CD14-positive monocyte (primary cell): ENCODE measurements around the gene TMEM18. TPM values are rescaled to one million over a fixed set of nuclear protein-coding genes. Genes with fewer than 3 reads are reported as not detected.

Experiments used
- DNase-seq, 3 donors: peaks; one replicate each; pipeline ENCODE4 v3.0.0-alpha.2; 2011 to 2022
- H2AFZ ChIP-seq: 2 replicates; pipeline ENCODE4 v1.6.0; 2012; ENCODE audit warnings: mild to moderate bottlenecking, low read depth, low read length, inconsistent platforms; ENCODE audit not compliant: insufficient read depth, poor library complexity, severe bottlenecking
- H3K27ac ChIP-seq, 2 donors: 1 replicate in 1 of 2; 2 replicates in 1 of 2; pipeline ENCODE4 v1.5.1; 2012 to 2013; ENCODE audit warnings: low read length in 2 of 2, control low read depth in 1 of 2, inconsistent platforms in 1 of 2, low read depth in 1 of 2, mild to moderate bottlenecking in 1 of 2
- H3K27me3 ChIP-seq, 2 donors: one replicate each; pipeline versions ENCODE4 v1.6.0 to v1.6.1; 2011 to 2013; ENCODE audit warnings: low read length in 2 of 2; ENCODE audit not compliant: control insufficient read depth in 2 of 2, insufficient read depth in 2 of 2
- H3K36me3 ChIP-seq, 2 donors: replicated peaks in 1 of 2; 1 replicate in 1 of 2; 2 replicates in 1 of 2; pipeline versions ENCODE4 v1.5.1 to v1.6.1; 2012 to 2013; ENCODE audit warnings: low read length in 2 of 2, control low read depth in 1 of 2, inconsistent platforms in 1 of 2, mild to moderate bottlenecking in 1 of 2; ENCODE audit not compliant: insufficient read depth in 2 of 2, control insufficient read depth in 1 of 2
- H3K4me1 ChIP-seq, 2 donors: 1 replicate in 1 of 2; 2 replicates in 1 of 2; pipeline versions ENCODE4 v1.5.1 to v1.6.1; 2012 to 2013; ENCODE audit warnings: low read length in 2 of 2, control low read depth in 1 of 2, inconsistent platforms in 1 of 2, mild to moderate bottlenecking in 1 of 2, moderate library complexity in 1 of 2; ENCODE audit not compliant: insufficient read depth in 2 of 2, control insufficient read depth in 1 of 2
- H3K4me2 ChIP-seq: replicated peaks from 2 replicates; pipeline ENCODE3; 2012; ENCODE audit warnings: low read length, moderate library complexity, mild to moderate bottlenecking; ENCODE audit not compliant: poor library complexity, severe bottlenecking; ENCODE audit errors: extremely low read depth
- H3K4me3 ChIP-seq, 3 experiments: fragments of 200-600 bp in 1 of 3; sonication (generic) in 1 of 3; replicated peaks in 1 of 3; 1 replicate in 2 of 3; 2 replicates in 1 of 3; pipeline ENCODE4 v1.5.1; 2011 to 2013; ENCODE audit warnings: low read length in 3 of 3, mild to moderate bottlenecking in 3 of 3, control low read depth in 2 of 3, low read depth in 2 of 3, inconsistent platforms in 1 of 3, moderate library complexity in 1 of 3
- H3K79me2 ChIP-seq: 2 replicates; pipeline ENCODE4 v1.6.0; 2012; ENCODE audit warnings: mild to moderate bottlenecking, control low read depth, inconsistent platforms, low read length, moderate library complexity; ENCODE audit not compliant: insufficient read depth
- H3K9ac ChIP-seq: 2 replicates; pipeline ENCODE4 v1.6.0; 2017; ENCODE audit warnings: low read length, mild to moderate bottlenecking; ENCODE audit not compliant: insufficient read depth, poor library complexity, severe bottlenecking
- H3K9me3 ChIP-seq, 2 donors: replicated peaks in 1 of 2; 1 replicate in 1 of 2; 2 replicates in 1 of 2; pipeline versions ENCODE4 v1.5.1 to v1.6.1; 2012 to 2013; ENCODE audit warnings: low read length in 2 of 2, control low read depth in 1 of 2; ENCODE audit not compliant: control insufficient read depth in 1 of 2, insufficient read depth in 1 of 2
- H4K20me1 ChIP-seq: 2 replicates; pipeline ENCODE4 v1.6.0; 2012; ENCODE audit warnings: mild to moderate bottlenecking, low read length, control low read depth, moderate library complexity; ENCODE audit not compliant: insufficient read depth
- H3K27ac Mint-ChIP-seq, 7 donors: one replicate each; pipeline ENCODE4 v1.8.0; 2020; ENCODE audit warnings: mild to moderate bottlenecking in 7 of 7, mixed read lengths in 7 of 7, moderate library complexity in 6 of 7, inconsistent platforms in 2 of 7
- H3K27me3 Mint-ChIP-seq, 3 donors: one replicate each; pipeline ENCODE4 v1.8.0; 2021 to 2022; ENCODE audit warnings: low read depth in 3 of 3, mild to moderate bottlenecking in 3 of 3, mixed read lengths in 3 of 3, moderate library complexity in 3 of 3, inconsistent platforms in 1 of 3
- H3K36me3 Mint-ChIP-seq, 2 donors: one replicate each; pipeline ENCODE4 v1.8.0; 2020; ENCODE audit warnings: mixed read lengths in 2 of 2, inconsistent platforms in 1 of 2, mild to moderate bottlenecking in 1 of 2
- H3K4me1 Mint-ChIP-seq: one replicate; pipeline ENCODE4 v1.8.0; 2020; ENCODE audit warnings: mild to moderate bottlenecking, mixed read lengths
- H3K4me3 Mint-ChIP-seq, 2 donors: one replicate each; pipeline ENCODE4 v1.8.0; 2020; ENCODE audit warnings: mild to moderate bottlenecking in 2 of 2, mixed read lengths in 2 of 2, moderate library complexity in 1 of 2
- H3K9me3 Mint-ChIP-seq, 7 donors: one replicate each; pipeline ENCODE4 v1.8.0; 2020 to 2022; ENCODE audit warnings: mixed read lengths in 7 of 7, mild to moderate bottlenecking in 6 of 7, moderate library complexity in 6 of 7, inconsistent platforms in 2 of 7
- WGBS: methylation state at CpG from one replicate; pipeline ENCODE4 v1.1.5; 2013; ENCODE audit warnings: missing lambda C conversion rate; ENCODE audit not compliant: insufficient coverage; 5-methylcytosine and 5-hydroxymethylcytosine counted together
- intact Hi-C, 2 donors: fragments of 100-400 bp; cut with micrococcal nuclease; formaldehyde crosslinking; loops; one replicate each; pipeline versions ENCODE4 v1.15.0 to v1.15.1; 2023
- polyA plus RNA-seq, 3 donors: library from polyadenylated mRNA; depleted of rRNA in 1 of 3; unstranded in 2 of 3; stranded (reverse) in 1 of 3; fragments of 300-500 nt in 2 of 3; fragments of >200 nt in 1 of 3; fragmentation: Illumina TruSeq in 2 of 3; gene quantifications; 1 replicate in 2 of 3; 2 replicates in 1 of 3; pipeline ENCODE4 v1.2.3, GENCODE V29; 2012 to 2021
- TF ChIP-seq, protein P1 (sequence below): fragments of 200-600 bp; IDR thresholded peaks from one replicate; pipeline ENCODE4 v1.8.0; 2022; ENCODE audit warnings: antibody characterized with exemption, mild to moderate bottlenecking

The TMEM18 gene
- polyA plus RNA-seq, 3 donors: 9.3 to 23.5 (median 21.8) TPM

GRCh38 chr2:658426-658825 is 18.8 kb downstream of the TMEM18 start:
- Mint-ChIP-seq H3K9me3 (peaks cover 0 to 2% (median 1%) of the 10 kb centered on the region in 7 donors), H3K36me3 (peaks cover 0 to 2% of the 10 kb centered on the region in 2 donors), H3K4me3 (no peak overlapping the region), H3K27me3 (peaks cover 1 to 10% (median 6%) of the 10 kb centered on the region in 3 donors), H3K4me1 (peaks cover 10% of the 10 kb centered on the region), H3K27ac (no peak overlapping the region)
- H3K4me1 ChIP-seq: peaks cover 0 to 2% of the 10 kb centered on the region in 2 donors
- H3K79me2 ChIP-seq: no peaks in the 10 kb centered on the region
- H3K27me3 ChIP-seq: no peaks in the 10 kb centered on the region
- TF ChIP-seq, protein P1, sequence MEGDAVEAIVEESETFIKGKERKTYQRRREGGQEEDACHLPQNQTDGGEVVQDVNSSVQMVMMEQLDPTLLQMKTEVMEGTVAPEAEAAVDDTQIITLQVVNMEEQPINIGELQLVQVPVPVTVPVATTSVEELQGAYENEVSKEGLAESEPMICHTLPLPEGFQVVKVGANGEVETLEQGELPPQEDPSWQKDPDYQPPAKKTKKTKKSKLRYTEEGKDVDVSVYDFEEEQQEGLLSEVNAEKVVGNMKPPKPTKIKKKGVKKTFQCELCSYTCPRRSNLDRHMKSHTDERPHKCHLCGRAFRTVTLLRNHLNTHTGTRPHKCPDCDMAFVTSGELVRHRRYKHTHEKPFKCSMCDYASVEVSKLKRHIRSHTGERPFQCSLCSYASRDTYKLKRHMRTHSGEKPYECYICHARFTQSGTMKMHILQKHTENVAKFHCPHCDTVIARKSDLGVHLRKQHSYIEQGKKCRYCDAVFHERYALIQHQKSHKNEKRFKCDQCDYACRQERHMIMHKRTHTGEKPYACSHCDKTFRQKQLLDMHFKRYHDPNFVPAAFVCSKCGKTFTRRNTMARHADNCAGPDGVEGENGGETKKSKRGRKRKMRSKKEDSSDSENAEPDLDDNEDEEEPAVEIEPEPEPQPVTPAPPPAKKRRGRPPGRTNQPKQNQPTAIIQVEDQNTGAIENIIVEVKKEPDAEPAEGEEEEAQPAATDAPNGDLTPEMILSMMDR: no peak
- H3K4me2 ChIP-seq: no peak overlapping the region
- intact Hi-C loops: no loop called here
- no peaks in the 10 kb centered on the region for H4K20me1 ChIP-seq
- H2AFZ ChIP-seq: no peak overlapping the region
- no peaks in the 10 kb centered on the region for H3K9me3 ChIP-seq
- H3K36me3 ChIP-seq: no peaks in the 10 kb centered on the region
- H3K4me3 ChIP-seq: no peak overlapping the region
- DNase-seq: no peak
- no peak overlapping the region for H3K27ac ChIP-seq
- no peak overlapping the region for H3K9ac ChIP-seq
- 90% methylated on average over 7 of the region's 8 CpGs for WGBS

GRCh38 chr2:657766-658165 is 19.4 kb downstream of the TMEM18 start:
- intact Hi-C loops: no loop called here
- H3K27ac Mint-ChIP-seq: no peak overlapping the region
- Histone ChIP-seq H3K9me3 (no peaks in the 10 kb centered on the region), H3K4me3 (no peak overlapping the region), H3K79me2 (no peaks in the 10 kb centered on the region), H3K9ac (no peak overlapping the region), H3K36me3 (no peaks in the 10 kb centered on the region), H3K27ac (no peak overlapping the region), H3K27me3 (no peaks in the 10 kb centered on the region), H4K20me1 (no peaks in the 10 kb centered on the region), H3K4me2 (no peak overlapping the region), H2AFZ (no peak overlapping the region), H3K4me1 (peaks cover 0 to 2% of the 10 kb centered on the region in 2 donors)
- TF ChIP-seq, protein P1: no peak
- peaks cover 8% of the 10 kb centered on the region for H3K4me1 Mint-ChIP-seq
- no peak overlapping the region for H3K4me3 Mint-ChIP-seq
- peaks cover 0 to 5% (median 1%) of the 10 kb centered on the region in 7 donors for H3K9me3 Mint-ChIP-seq
- DNase-seq: no peak
- peaks cover 1 to 9% (median 5%) of the 10 kb centered on the region in 3 donors for H3K27me3 Mint-ChIP-seq
- H3K36me3 Mint-ChIP-seq: no peaks in the 10 kb centered on the region
- 52% methylated on average over 2 of the region's 6 CpGs for WGBS
